GM12891 (cell line): Measurements from ENCODE around the gene NDUFC2.

Source experiments
- POLR2A ChIP-seq: IDR thresholded peaks from 2 replicates; pipeline ENCODE4 v1.6.1; 2011; ENCODE audit warnings: low read depth, low read length, control low read depth
- POLR2AphosphoS5 ChIP-seq: IDR thresholded peaks from 2 replicates; pipeline ENCODE4 v1.6.1; 2011; ENCODE audit warnings: low read depth, low read length, control low read depth
- TAF1 ChIP-seq: IDR thresholded peaks from 2 replicates; pipeline ENCODE4 v1.6.1; 2011; ENCODE audit warnings: low read depth, low read length, control low read depth

DNA sequence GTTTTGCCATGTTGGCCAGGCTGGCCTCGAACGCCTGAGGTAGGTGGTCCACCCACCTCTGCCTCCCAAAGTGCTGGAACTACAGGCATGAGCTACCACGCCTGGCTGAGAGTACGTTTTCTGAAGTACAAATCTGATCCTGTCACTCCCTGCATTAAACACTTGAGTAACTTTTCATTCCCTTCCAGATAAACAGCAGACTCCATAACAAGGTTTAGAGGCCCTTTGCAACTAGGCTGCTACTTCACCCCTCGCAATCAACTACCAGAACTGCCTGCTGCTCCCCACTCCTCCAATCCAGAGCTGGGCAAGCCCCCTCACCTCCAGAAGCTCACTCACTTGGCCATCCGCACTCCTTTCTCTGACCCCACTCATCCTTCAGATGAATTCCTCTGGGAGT lies 58.1 kb downstream of the NDUFC2 start:
- TF ChIP-seq POLR2AphosphoS5 (no peak), POLR2A (no peak), TAF1 (no peak)
